Endothelial cell of umbilical vein (primary cell): ENCODE data around the gene WDFY2. TPM values are rescaled to one million over a fixed set of nuclear protein-coding genes. Genes with fewer than 3 reads are reported as not detected.

Experiments
- BruUV-seq: library from RNA; stranded (reverse); fragments of 400-500 nt; replicated peaks from 2 replicates; lab custom pipeline; 2021; lab: Mats Ljungman, UMichigan
- CTCF ChIA-PET: fragments of 300-600, 350-600 bp; sonication (Branson Sonifier 250); formaldehyde crosslinking; loops from one replicate; lab custom pipeline; 2021; ENCODE audit warnings: antibody characterized with exemption, inconsistent platforms; lab: Charles Lee
- POLR2A ChIA-PET: fragments of 300-600, 350-600 bp; sonication (Branson Sonifier 250); formaldehyde crosslinking; loops from one replicate; lab custom pipeline; 2021; ENCODE audit warnings: antibody characterized with exemption, inconsistent platforms; lab: Charles Lee
- DNase-seq: peaks from one replicate; pipeline ENCODE4 v3.0.0-alpha.2; 2011; ENCODE audit warnings: low read depth, low spot score
- FAIRE-seq: peaks from 2 replicates; lab custom pipeline; 2011; peaks lifted over from hg19 to GRCh38; lab: Jason Lieb, UNC
- H2AFZ ChIP-seq: 2 replicates; pipeline ENCODE4 v1.6.0; 2012; ENCODE audit warnings: low read depth, low read length, control low read depth, inconsistent platforms
- H3K27ac ChIP-seq: 2 replicates; pipeline ENCODE4 v1.5.1; 2011; ENCODE audit warnings: low read depth, mild to moderate bottlenecking, control low read depth, low read length, moderate library complexity; ENCODE audit not compliant: insufficient read depth
- H3K27me3 ChIP-seq, 2 experiments: 2 replicates each; pipeline versions ENCODE4 v1.6.0 to v1.6.1; 2011; ENCODE audit warnings: low read length in 2 of 2, mixed read lengths in 1 of 2; ENCODE audit not compliant: control insufficient read depth in 2 of 2, insufficient read depth in 2 of 2
- H3K36me3 ChIP-seq, 2 experiments: 2 replicates in 1 of 2; 3 replicates in 1 of 2; pipeline ENCODE4 v1.5.1; 2011; ENCODE audit warnings: low read length in 2 of 2, mild to moderate bottlenecking in 1 of 2, moderate library complexity in 1 of 2; ENCODE audit not compliant: control insufficient read depth in 2 of 2, insufficient read depth in 2 of 2; ENCODE audit errors: extremely low read depth in 1 of 2
- H3K4me1 ChIP-seq: 3 replicates; pipeline ENCODE4 v1.5.1; 2011; ENCODE audit warnings: mild to moderate bottlenecking, low read length; ENCODE audit not compliant: control insufficient read depth, insufficient read depth; ENCODE audit errors: extremely low read depth
- H3K4me2 ChIP-seq: 2 replicates; pipeline ENCODE4 v1.6.1; 2011; ENCODE audit warnings: low read length, control low read depth, mixed read lengths; ENCODE audit not compliant: insufficient read depth
- H3K4me3 ChIP-seq, 3 experiments: fragments of 200-600 bp in 1 of 3; sonication (generic), shearing (Covaris generic) in 1 of 3; replicated peaks in 1 of 3; 2 replicates each; pipeline ENCODE4 v1.5.1; 2011 to 2016; ENCODE audit warnings: control low read depth in 3 of 3, low read length in 3 of 3, mild to moderate bottlenecking in 2 of 3, inconsistent platforms in 1 of 3, low read depth in 1 of 3, moderate library complexity in 1 of 3; ENCODE audit not compliant: insufficient read depth in 1 of 3
- H3K79me2 ChIP-seq: 2 replicates; pipeline ENCODE4 v1.6.0; 2012; ENCODE audit warnings: low read length, inconsistent platforms; ENCODE audit not compliant: control insufficient read depth, insufficient read depth
- H3K9ac ChIP-seq: replicated peaks from 2 replicates; pipeline ENCODE3; 2011; ENCODE audit warnings: low read length, control low read depth; ENCODE audit not compliant: insufficient read depth; ENCODE audit errors: extremely low read depth
- H3K9me1 ChIP-seq: replicated peaks from 3 replicates; pipeline ENCODE4 v1.6.0; 2011; ENCODE audit warnings: mild to moderate bottlenecking, low read length; ENCODE audit not compliant: control insufficient read depth, insufficient read depth; ENCODE audit errors: extremely low read depth
- H3K9me3 ChIP-seq: replicated peaks from 2 replicates; pipeline ENCODE4 v1.5.1; 2012; ENCODE audit warnings: low read length, inconsistent platforms; ENCODE audit not compliant: control insufficient read depth, insufficient read depth
- H4K20me1 ChIP-seq: replicated peaks from 2 replicates; pipeline ENCODE3; 2011; ENCODE audit warnings: mild to moderate bottlenecking, low read length; ENCODE audit not compliant: control insufficient read depth, insufficient read depth; ENCODE audit errors: extremely low read depth
- EZH2 ChIP-seq: IDR thresholded peaks from 2 replicates; pipeline ENCODE4 v1.6.1; 2012; ENCODE audit warnings: borderline replicate concordance, low read depth, mild to moderate bottlenecking, moderate library complexity, low read length, inconsistent platforms; ENCODE audit not compliant: severe bottlenecking
- FOS ChIP-seq: IDR thresholded peaks from 2 replicates; pipeline ENCODE4 v1.6.1; 2011; ENCODE audit warnings: mild to moderate bottlenecking, low read length, moderate library complexity, borderline replicate concordance; ENCODE audit not compliant: insufficient read depth
- GATA2 ChIP-seq: IDR thresholded peaks from 2 replicates; pipeline ENCODE4 v1.7.0; 2011; ENCODE audit warnings: low read depth, mild to moderate bottlenecking, moderate library complexity, mixed read lengths, low read length; ENCODE audit not compliant: insufficient read length, insufficient read depth
- JUN ChIP-seq: IDR thresholded peaks from 2 replicates; pipeline ENCODE4 v1.6.1; 2011; ENCODE audit warnings: borderline replicate concordance, low read depth; ENCODE audit not compliant: insufficient read length, insufficient read depth
- MYC ChIP-seq: IDR thresholded peaks from one replicate; pipeline ENCODE4 v1.6.1; 2011; ENCODE audit warnings: mild to moderate bottlenecking, low read depth, low read length
- POLR2A ChIP-seq: IDR thresholded peaks from 2 replicates; pipeline ENCODE4 v1.6.1; 2012; ENCODE audit warnings: low read depth, mild to moderate bottlenecking, control low read depth, low read length
- POLR2AphosphoS5 ChIP-seq: IDR thresholded peaks from 2 replicates; pipeline ENCODE4 v1.6.1; 2012; ENCODE audit warnings: low read depth, mild to moderate bottlenecking, control low read depth, low read length, moderate library complexity; ENCODE audit not compliant: insufficient read depth
- dilution Hi-C: fragments of 300-500 bp; cut with MboI; formaldehyde crosslinking; loops from one replicate; pipeline ENCODE4 v1.15.0; 2019; ENCODE audit warnings: low sequenced_read_pairs; ENCODE audit not compliant: extremely low pct_ligation_motif_present
- intact Hi-C: fragments of 100-400 bp; cut with micrococcal nuclease; formaldehyde crosslinking; loops from one replicate; pipeline ENCODE4 v1.10.0; 2022
- polyA plus RNA-seq, 4 experiments: library from polyadenylated mRNA; depleted of rRNA in 3 of 4; stranded (reverse) in 3 of 4; unstranded in 1 of 4; fragments of >200 nt; gene quantifications; 2 replicates each; pipeline versions ENCODE4 v1.2.1 to v1.2.3, GENCODE V29; 2011 to 2012; ENCODE audit warnings: missing spikeins in 1 of 4
- total RNA-seq: library from RNA; stranded (reverse); gene quantifications from 2 replicates; pipeline ENCODE4 v1.2.3, GENCODE V29; 2021
- TF ChIP-seq, protein P1 (sequence below), 2 donors: IDR thresholded peaks; 1 replicate in 1 of 2; 2 replicates in 1 of 2; pipeline ENCODE4 v1.5.1; 2011; ENCODE audit warnings: low read length in 2 of 2, mild to moderate bottlenecking in 2 of 2, moderate library complexity in 2 of 2, control low read depth in 1 of 2, inconsistent platforms in 1 of 2, low read depth in 1 of 2; ENCODE audit not compliant: insufficient read depth in 1 of 2; ENCODE audit errors: extremely low read depth in 1 of 2
- TF ChIP-seq, protein P2 (sequence below): IDR thresholded peaks from 2 replicates; pipeline ENCODE4 v1.6.1; 2011; ENCODE audit not compliant: insufficient read depth, insufficient read length

WDFY2 gene
- total and polyA plus RNA-seq, 2 donors (not counting 3 experiments of a cell fraction or from before 2014, with no cell fraction given), result 2.1 to 5.5 TPM

- ChIA-PET POLR2A (no interaction called here), CTCF (no interaction called here)
- Histone ChIP-seq H3K4me3 (no peak overlapping the region), H3K36me3 (no peaks in the 10 kb centered on the region), H4K20me1 (no peaks in the 10 kb centered on the region), H3K79me2 (no peaks in the 10 kb centered on the region), H3K9ac (no peak overlapping the region), H3K9me3 (no peaks in the 10 kb centered on the region), H2AFZ (no peak overlapping the region), H3K27me3 (no peaks in the 10 kb centered on the region), H3K27ac (no peak overlapping the region), H3K4me2 (no peak overlapping the region), H3K4me1 (no peaks in the 10 kb centered on the region), H3K9me1 (peaks cover 2% of the 10 kb centered on the region)
- no peak for TF ChIP-seq POLR2AphosphoS5
- TF ChIP-seq, protein P1, sequence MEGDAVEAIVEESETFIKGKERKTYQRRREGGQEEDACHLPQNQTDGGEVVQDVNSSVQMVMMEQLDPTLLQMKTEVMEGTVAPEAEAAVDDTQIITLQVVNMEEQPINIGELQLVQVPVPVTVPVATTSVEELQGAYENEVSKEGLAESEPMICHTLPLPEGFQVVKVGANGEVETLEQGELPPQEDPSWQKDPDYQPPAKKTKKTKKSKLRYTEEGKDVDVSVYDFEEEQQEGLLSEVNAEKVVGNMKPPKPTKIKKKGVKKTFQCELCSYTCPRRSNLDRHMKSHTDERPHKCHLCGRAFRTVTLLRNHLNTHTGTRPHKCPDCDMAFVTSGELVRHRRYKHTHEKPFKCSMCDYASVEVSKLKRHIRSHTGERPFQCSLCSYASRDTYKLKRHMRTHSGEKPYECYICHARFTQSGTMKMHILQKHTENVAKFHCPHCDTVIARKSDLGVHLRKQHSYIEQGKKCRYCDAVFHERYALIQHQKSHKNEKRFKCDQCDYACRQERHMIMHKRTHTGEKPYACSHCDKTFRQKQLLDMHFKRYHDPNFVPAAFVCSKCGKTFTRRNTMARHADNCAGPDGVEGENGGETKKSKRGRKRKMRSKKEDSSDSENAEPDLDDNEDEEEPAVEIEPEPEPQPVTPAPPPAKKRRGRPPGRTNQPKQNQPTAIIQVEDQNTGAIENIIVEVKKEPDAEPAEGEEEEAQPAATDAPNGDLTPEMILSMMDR (IDR thresholded peaks at IDR 0.05; ENCODE audit: extremely low read depth in 1 of 2, insufficient read depth in 1 of 2, low read depth in 1 of 2, low read length in 2 of 2), result no peak
- intact Hi-C loops, result no loop called here
- no peak for FAIRE-seq
- BruUV-seq, result no TSS peak
- dilution Hi-C loops, result no loop called here
- no peak for DNase-seq
Observed at GRCh38 chr13:51599444-51600176, 15.3 kb downstream of the WDFY2 start.

DNA sequence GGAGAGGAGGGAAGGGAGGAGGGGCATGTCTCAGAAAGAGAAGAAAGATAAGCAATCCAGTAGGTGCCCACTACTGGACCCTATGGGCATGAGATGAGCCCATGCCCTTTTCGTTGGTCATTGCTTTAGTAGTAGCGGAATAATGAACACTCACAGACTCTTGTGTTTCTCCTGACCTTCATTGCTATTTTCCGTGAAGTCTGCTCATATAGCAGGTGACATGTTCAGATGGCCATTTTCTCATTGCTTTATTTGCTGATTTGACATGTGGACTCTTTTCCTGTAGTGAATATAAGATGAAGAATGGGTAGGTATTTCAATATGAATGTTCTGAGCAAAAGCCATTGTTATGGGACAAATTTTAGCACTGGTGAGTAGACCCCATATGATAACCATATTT, 16.4 kb downstream of the WDFY2 start:
- H3K4me3 ChIP-seq, result no peak overlapping the region
- dilution Hi-C loops, result no loop called here
- no TSS peak for BruUV-seq
- H3K9ac ChIP-seq, result no peak overlapping the region
- DNase-seq (no peak), FAIRE-seq (no peak)
- no peaks in the 10 kb centered on the region for H3K36me3 ChIP-seq
- POLR2A ChIA-PET, result no interaction called here
- no peak overlapping the region for H3K4me2 ChIP-seq
- peaks cover 2% of the 10 kb centered on the region for H3K4me1 ChIP-seq
- no peaks in the 10 kb centered on the region for H3K9me3 ChIP-seq
- no peak overlapping the region for H2AFZ ChIP-seq
- no peaks in the 10 kb centered on the region for H3K27me3 ChIP-seq
- H3K9me1 ChIP-seq, result peaks cover 2% of the 10 kb centered on the region
- intact Hi-C loops, result no loop called here
- no peak overlapping the region for H3K27ac ChIP-seq
- no peak for TF ChIP-seq POLR2AphosphoS5
- no peak for TF ChIP-seq EZH2
- no peak for TF ChIP-seq POLR2A
- TF ChIP-seq JUN, result no peak
- TF ChIP-seq, protein P2, sequence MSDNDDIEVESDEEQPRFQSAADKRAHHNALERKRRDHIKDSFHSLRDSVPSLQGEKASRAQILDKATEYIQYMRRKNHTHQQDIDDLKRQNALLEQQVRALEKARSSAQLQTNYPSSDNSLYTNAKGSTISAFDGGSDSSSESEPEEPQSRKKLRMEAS, result no peak
- TF ChIP-seq FOS, result no peak
- no peak for TF ChIP-seq GATA2
- TF ChIP-seq, protein P1 (IDR thresholded peaks at IDR 0.05; ENCODE audit: extremely low read depth in 1 of 2, insufficient read depth in 1 of 2, low read depth in 1 of 2, low read length in 2 of 2), result no peak
- TF ChIP-seq MYC, result no peak
- CTCF ChIA-PET, result no interaction called here
- no peaks in the 10 kb centered on the region for H3K79me2 ChIP-seq
- H4K20me1 ChIP-seq, result no peaks in the 10 kb centered on the region
